Measurements from ENCODE around the gene KRAS.

KRAS gene

DNA sequence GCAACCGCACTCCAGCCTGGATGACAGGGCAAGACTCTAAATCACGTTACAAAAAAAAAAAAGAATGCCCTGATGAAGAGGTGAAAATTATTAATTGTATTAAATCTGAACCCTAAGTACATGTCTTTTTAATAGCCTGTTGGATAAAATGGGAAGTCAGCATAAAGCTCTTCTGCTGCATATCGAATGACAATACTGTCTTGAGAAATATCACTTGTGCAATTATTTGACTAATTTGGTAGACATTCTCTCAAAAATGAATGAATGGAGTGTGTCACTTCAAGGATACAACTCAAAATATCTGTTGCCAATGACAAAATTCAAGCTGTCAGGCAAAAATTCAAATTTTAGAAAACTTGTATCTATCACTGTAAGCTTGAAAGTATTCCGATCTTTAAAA, 94.7 kb downstream of the KRAS start:
- TF ChIP-seq, protein P1, sequence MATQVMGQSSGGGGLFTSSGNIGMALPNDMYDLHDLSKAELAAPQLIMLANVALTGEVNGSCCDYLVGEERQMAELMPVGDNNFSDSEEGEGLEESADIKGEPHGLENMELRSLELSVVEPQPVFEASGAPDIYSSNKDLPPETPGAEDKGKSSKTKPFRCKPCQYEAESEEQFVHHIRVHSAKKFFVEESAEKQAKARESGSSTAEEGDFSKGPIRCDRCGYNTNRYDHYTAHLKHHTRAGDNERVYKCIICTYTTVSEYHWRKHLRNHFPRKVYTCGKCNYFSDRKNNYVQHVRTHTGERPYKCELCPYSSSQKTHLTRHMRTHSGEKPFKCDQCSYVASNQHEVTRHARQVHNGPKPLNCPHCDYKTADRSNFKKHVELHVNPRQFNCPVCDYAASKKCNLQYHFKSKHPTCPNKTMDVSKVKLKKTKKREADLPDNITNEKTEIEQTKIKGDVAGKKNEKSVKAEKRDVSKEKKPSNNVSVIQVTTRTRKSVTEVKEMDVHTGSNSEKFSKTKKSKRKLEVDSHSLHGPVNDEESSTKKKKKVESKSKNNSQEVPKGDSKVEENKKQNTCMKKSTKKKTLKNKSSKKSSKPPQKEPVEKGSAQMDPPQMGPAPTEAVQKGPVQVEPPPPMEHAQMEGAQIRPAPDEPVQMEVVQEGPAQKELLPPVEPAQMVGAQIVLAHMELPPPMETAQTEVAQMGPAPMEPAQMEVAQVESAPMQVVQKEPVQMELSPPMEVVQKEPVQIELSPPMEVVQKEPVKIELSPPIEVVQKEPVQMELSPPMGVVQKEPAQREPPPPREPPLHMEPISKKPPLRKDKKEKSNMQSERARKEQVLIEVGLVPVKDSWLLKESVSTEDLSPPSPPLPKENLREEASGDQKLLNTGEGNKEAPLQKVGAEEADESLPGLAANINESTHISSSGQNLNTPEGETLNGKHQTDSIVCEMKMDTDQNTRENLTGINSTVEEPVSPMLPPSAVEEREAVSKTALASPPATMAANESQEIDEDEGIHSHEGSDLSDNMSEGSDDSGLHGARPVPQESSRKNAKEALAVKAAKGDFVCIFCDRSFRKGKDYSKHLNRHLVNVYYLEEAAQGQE (IDR thresholded peaks at IDR 0.05; ENCODE audit: insufficient read depth in 1 of 2, low read depth in 2 of 2, low read length in 2 of 2): no peak
- TF ChIP-seq SIN3A (IDR thresholded peaks at IDR 0.05; ENCODE audit: borderline replicate concordance, insufficient read depth, low read length) (no peak), TAF1 (IDR thresholded peaks at IDR 0.05; ENCODE audit: borderline replicate concordance, insufficient read depth, low read length) (no peak)

DNA sequence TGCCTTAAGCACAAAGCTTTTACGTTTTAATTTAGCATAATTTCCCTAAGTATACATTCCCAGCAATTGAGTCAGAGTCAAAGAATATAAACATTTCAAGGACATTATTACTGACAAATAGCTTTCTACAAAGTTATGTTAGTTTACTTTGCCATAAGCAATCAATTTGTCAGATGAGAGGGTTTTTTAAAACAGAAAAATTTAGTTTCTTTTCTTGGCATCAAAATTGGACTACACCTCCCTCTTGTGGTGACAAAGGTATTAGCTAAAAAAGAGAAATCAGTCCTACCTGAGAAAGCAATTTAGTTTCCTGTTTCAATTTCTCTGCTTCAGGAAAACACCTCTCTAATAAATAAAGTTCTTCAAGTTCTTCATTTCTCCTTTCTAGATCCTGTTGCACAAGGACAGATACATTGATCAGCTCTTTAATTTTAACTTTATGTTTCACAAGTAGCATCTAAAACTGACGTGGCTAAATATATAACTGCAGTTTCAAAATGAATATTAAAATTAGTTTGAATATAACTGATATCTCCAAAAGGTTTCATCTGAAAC, 95.6 kb downstream of the KRAS start:
- TF ChIP-seq TAF1 (IDR thresholded peaks at IDR 0.05; ENCODE audit: borderline replicate concordance, insufficient read depth, low read length) (no peak), FOXP2 (optimal IDR thresholded peaks at IDR 0.05; ENCODE audit: borderline replicate concordance, extremely low read depth, extremely low read length, insufficient read depth) (no peak), SIN3A (IDR thresholded peaks at IDR 0.05; ENCODE audit: borderline replicate concordance, insufficient read depth, low read length) (no peak), POLR2AphosphoS5 (IDR thresholded peaks at IDR 0.05; ENCODE audit: low read depth, low read length) (no peak)
- TF ChIP-seq, protein P1 (IDR thresholded peaks at IDR 0.05; ENCODE audit: insufficient read depth in 1 of 2, low read depth in 2 of 2, low read length in 2 of 2): no peak

Data from PFSK-1 (cell line).